Colonic mucosa (tissue), 4 donors: ENCODE results near the gene ZBP1. TPM values are rescaled to one million over a fixed set of nuclear protein-coding genes. Genes with fewer than 3 reads are reported as not detected.

Experiments
- DNase-seq: peaks from one replicate; pipeline ENCODE4 v3.0.0-alpha.2; 2020
- H3K27ac ChIP-seq: fragments of 200-600 bp; one replicate; pipeline ENCODE4 v1.8.0; 2021
- H3K27me3 ChIP-seq: fragments of 200-600 bp; one replicate; pipeline ENCODE4 v1.8.0; 2021
- H3K36me3 ChIP-seq: fragments of 200-600 bp; one replicate; pipeline ENCODE4 v1.8.0; 2021
- H3K4me1 ChIP-seq: fragments of 200-600 bp; one replicate; pipeline ENCODE4 v1.8.0; 2021; ENCODE audit warnings: mild to moderate bottlenecking
- H3K4me3 ChIP-seq: fragments of 200-600 bp; one replicate; pipeline ENCODE4 v1.8.0; 2021
- H3K9ac ChIP-seq, 2 donors: one replicate each; pipeline ENCODE4 v1.7.0; 2013; ENCODE audit warnings: control low read depth in 2 of 2, low read depth in 2 of 2, low read length in 2 of 2
- H3K9me3 ChIP-seq: fragments of 200-600 bp; one replicate; pipeline ENCODE4 v1.8.0; 2021
- intact Hi-C: fragments of 100-400 bp; cut with DNase I; formaldehyde crosslinking; loops from one replicate; pipeline ENCODE4 v1.14.1; 2022
- total RNA-seq, 2 donors: library from RNA; stranded (reverse); fragmentation: NEBNext Ultra II Directional in 1 of 2; extraction: Animal tissue kit (Norgen Biotek cat#: 25700) in 1 of 2; gene quantifications; one replicate each; pipeline ENCODE4 v1.2.1, GENCODE V29; 2021
- TF ChIP-seq, protein P1 (sequence below): fragments of 200-600 bp; IDR thresholded peaks from one replicate; pipeline ENCODE4 v1.8.0; 2022; ENCODE audit warnings: antibody characterized with exemption, mild to moderate bottlenecking
- donor health status: healthy.
- donor health status: DM: no; HTN: no; CAD: no.
- donor health status: DM: no; HTN: no; CAD: no.

Gene ZBP1
- total RNA-seq, 2 donors from 2014 or later, result 2.7 to 3.4 TPM

GRCh38 chr20:57558614-57559288 lies 61.5 kb downstream of the ZBP1 start:
- Histone ChIP-seq H3K4me1 (no peaks in the 10 kb centered on the region), H3K4me3 (no peak overlapping the region), H3K36me3 (no peaks in the 10 kb centered on the region), H3K27me3 (peaks cover 3% of the 10 kb centered on the region), H3K27ac (peak overlapping the region; percentile 81), H3K9me3 (no peaks in the 10 kb centered on the region), H3K9ac (peak overlapping the region in 1 of 2 donors; percentile 42)
- intact Hi-C loops, result no loop called here
- peak; percentile 66 for DNase-seq
- TF ChIP-seq, protein P1, sequence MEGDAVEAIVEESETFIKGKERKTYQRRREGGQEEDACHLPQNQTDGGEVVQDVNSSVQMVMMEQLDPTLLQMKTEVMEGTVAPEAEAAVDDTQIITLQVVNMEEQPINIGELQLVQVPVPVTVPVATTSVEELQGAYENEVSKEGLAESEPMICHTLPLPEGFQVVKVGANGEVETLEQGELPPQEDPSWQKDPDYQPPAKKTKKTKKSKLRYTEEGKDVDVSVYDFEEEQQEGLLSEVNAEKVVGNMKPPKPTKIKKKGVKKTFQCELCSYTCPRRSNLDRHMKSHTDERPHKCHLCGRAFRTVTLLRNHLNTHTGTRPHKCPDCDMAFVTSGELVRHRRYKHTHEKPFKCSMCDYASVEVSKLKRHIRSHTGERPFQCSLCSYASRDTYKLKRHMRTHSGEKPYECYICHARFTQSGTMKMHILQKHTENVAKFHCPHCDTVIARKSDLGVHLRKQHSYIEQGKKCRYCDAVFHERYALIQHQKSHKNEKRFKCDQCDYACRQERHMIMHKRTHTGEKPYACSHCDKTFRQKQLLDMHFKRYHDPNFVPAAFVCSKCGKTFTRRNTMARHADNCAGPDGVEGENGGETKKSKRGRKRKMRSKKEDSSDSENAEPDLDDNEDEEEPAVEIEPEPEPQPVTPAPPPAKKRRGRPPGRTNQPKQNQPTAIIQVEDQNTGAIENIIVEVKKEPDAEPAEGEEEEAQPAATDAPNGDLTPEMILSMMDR, result no peak

DNA sequence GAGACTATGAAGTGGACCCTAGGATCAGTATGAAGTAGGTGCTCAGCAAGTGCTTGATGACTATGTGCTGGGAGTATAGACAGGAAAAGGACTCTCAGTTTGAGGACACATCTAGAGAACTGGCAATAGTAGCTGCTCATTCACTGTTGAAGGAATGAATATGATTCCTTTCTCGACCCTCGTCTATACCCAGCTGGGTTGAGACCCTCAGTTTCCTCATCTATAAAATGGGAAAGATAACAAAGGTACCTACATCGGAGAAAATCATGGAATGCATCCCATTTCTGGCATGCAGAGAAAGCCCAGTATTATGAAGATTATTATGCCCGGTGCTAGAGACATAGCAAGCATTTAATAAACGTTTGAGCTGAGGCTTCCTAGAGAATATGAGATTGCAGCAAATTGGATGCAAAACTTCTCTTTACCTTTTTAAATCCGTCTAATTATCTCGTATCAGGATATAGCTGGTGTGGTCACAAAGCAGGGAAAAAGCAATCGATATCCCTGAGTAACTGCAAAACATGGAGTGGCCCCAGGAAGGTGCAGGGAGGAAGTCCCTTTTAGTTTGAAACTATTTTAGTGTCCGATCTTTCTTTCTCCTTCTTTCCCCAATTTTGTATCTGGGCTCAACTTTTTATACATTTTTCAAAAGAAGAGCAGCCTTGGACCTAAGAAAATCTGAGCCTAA lies 62.2 kb downstream of the ZBP1 start:
- intact Hi-C loops, result no loop called here
- H3K9ac ChIP-seq, result peak overlapping the region in 1 of 2 donors; percentile 53
- H3K27ac ChIP-seq, result peak overlapping the region; percentile 81
- H3K36me3 ChIP-seq, result no peaks in the 10 kb centered on the region
- TF ChIP-seq, protein P1, result no peak
- no peaks in the 10 kb centered on the region for H3K9me3 ChIP-seq
- DNase-seq, result no peak
- peaks cover 3% of the 10 kb centered on the region for H3K27me3 ChIP-seq
- no peaks in the 10 kb centered on the region for H3K4me1 ChIP-seq
- H3K4me3 ChIP-seq, result no peak overlapping the region

DNA sequence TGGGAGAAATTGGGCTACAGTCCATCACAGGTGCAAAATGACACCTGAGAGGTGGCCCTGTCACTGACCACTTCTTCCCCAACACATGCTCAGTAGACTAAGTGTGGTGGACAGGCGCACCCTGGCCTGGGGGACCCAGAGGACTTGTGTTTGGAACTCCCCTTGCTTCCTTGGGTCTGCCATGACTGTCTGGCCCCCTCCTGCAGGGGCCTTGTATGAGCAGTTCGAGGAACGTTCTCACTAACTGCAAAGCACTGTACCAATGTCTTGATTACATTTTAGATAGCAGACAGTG lies 63.3 kb downstream of the ZBP1 start:
- Histone ChIP-seq H3K36me3 (no peaks in the 10 kb centered on the region), H3K4me3 (no peak overlapping the region), H3K9me3 (no peaks in the 10 kb centered on the region), H3K4me1 (no peaks in the 10 kb centered on the region), H3K27me3 (peaks cover 3% of the 10 kb centered on the region), H3K9ac (no peak overlapping the region), H3K27ac (no peak overlapping the region)
- DNase-seq, result no peak
- TF ChIP-seq, protein P1, result no peak
- intact Hi-C loops, result no loop called here

DNA sequence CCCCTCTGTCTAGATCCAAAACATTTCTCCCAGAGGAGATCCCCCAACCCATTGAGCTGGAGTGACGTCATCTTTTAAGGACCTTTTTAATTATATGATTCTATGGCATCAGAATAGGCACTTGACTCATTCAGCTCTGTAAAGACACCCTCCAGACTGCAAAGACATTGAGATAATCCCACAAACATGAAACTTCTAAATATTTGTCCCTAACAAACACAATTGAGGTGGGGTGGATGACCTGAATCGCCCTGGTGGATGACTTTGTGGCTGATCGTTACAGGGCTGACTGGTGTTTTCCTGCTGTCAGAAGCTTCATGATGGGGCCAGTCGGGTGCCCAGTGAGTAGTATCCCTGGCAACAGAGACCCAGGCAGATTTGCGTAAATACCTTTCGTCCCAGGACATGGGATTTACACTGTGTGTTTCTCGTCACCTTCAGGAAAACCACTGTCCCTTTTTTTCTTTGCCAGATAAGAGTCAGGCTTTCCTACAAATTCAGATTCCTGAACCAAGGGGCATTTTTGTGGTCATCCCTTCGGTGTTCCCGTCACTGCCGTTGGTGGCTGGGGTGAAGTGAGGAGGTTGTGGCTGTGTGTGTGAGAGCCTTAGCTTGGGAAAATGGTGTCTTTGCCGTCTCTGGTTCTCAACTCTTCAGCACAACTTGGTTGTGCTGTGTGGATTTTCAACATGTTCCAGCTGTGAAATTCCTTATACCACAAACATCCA lies 64.6 kb downstream of the ZBP1 start:
- Histone ChIP-seq H3K36me3 (no peaks in the 10 kb centered on the region), H3K9ac (no peak overlapping the region), H3K9me3 (no peaks in the 10 kb centered on the region), H3K4me3 (no peak overlapping the region), H3K27me3 (peaks cover 3% of the 10 kb centered on the region), H3K4me1 (no peaks in the 10 kb centered on the region), H3K27ac (no peak overlapping the region)
- TF ChIP-seq, protein P1, result no peak
- DNase-seq, result no peak
- intact Hi-C loops, result no loop called here

Other genes starting within 250 kb of the ZBP1 start
- 10 to 100 TPM; 41.3 to 43.1 TPM for gene RBM38, start 229.0 kb downstream of the ZBP1 start, total RNA-seq
- under 1 TPM in 1 of 2 donors, not detected in 1; 0.47 TPM for gene CTCFL, start 95.3 kb downstream of the ZBP1 start, total RNA-seq
- 100 to 1,000 TPM; 272 TPM for gene PCK1, start 59.3 kb downstream of the ZBP1 start, total RNA-seq
- 10 to 100 TPM; 13.0 to 26.1 TPM for gene PMEPA1, start 89.6 kb upstream of the ZBP1 start, total RNA-seq